SK-N-MC (cell line): Measurements from ENCODE around the gene HACD3.

Experiments
- EZH2 ChIP-seq: fragments of 200-600 bp; sonication (generic); IDR thresholded peaks from one replicate; pipeline ENCODE4 v1.6.1; 2017; ENCODE audit warnings: antibody characterized with exemption
- FOXP2 ChIP-seq: optimal IDR thresholded peaks from 2 replicates; pipeline ENCODE3; 2011; ENCODE audit warnings: mild to moderate bottlenecking, moderate library complexity; ENCODE audit not compliant: insufficient read depth; ENCODE audit errors: extremely low read length, control extremely low read depth
- POLR2AphosphoS5 ChIP-seq: IDR thresholded peaks from 2 replicates; pipeline ENCODE4 v1.6.1; 2012; ENCODE audit warnings: mild to moderate bottlenecking, low read depth, low read length, borderline replicate concordance

DNA sequence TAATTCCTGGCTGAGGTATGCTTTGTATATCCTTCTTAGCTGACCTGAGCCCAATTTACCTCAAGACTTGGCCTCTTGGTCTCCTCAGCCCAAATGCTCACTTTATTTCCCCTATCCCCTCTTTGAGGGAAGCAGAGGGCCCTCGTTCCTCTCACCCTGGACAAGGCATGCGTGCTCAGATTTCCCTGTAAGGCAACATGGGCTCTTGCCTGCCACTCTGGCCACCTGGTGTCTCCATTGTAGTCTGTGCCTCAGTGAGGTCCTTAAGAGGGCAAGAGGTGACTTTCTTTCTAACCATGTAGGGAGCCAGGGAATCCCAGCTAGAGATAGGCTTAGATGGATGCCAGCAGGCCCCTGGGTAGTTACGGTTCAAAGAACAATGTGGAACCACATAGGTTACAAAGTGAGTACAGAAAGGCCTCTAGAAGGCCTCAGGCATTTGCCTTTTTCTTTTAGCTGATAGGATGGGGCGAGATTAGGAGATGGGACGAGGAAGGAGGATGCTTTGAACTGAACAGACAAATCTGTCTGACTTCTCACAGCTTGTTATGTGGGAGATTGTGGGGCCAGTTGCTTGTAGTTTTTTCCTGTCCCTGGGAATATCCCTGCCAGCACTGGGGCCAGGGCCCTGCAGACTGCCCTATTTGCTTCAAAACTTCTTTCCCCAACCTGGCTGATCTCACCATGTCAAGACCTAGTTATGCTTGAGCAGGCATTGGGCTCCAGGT, 81.8 kb downstream of the HACD3 start:
- TF ChIP-seq POLR2AphosphoS5 (no peak), EZH2 (no peak), FOXP2 (no peak)
